BJ (cell line): ENCODE measurements around the gene EHD2. TPM values are rescaled to one million over a fixed set of nuclear protein-coding genes. Genes with fewer than 3 reads are reported as not detected.
"Not testable (repeated sequence)": the region's sequence is repeated elsewhere in the genome, so short reads cannot be mapped to it uniquely, and the experiment has no call there.

Experiments used
- CTCF ChIA-PET: fragments of 350-600 bp; formaldehyde crosslinking; extraction: SDS; loops from one replicate; lab custom pipeline; 2021; ENCODE audit warnings: antibody characterized with exemption, inconsistent platforms; lab: Yijun Ruan, JAX
- POLR2A ChIA-PET: fragments of 300-600 bp; sonication (Branson Sonifier 250); formaldehyde crosslinking; extraction: SDS; loops from one replicate; lab custom pipeline; 2021; ENCODE audit warnings: antibody characterized with exemption; lab: Charles Lee
- DNase-seq: peaks from one replicate; pipeline ENCODE4 v3.0.0-alpha.2; 2011; ENCODE audit warnings: low read depth
- H3K27me3 ChIP-seq: 2 replicates; pipeline ENCODE4 v1.6.0; 2011; ENCODE audit warnings: low read length; ENCODE audit not compliant: control insufficient read depth, insufficient read depth
- H3K36me3 ChIP-seq: 2 replicates; pipeline ENCODE4 v1.5.1; 2011; ENCODE audit warnings: low read length; ENCODE audit not compliant: control insufficient read depth, insufficient read depth
- H3K4me3 ChIP-seq: 2 replicates; pipeline ENCODE4 v1.5.1; 2011; ENCODE audit warnings: low read depth, mild to moderate bottlenecking, control low read depth, low read length
- polyA plus RNA-seq: library from polyadenylated mRNA; depleted of rRNA; stranded (reverse); fragments of >200 nt; gene quantifications from 2 replicates; pipeline ENCODE4 v1.2.3, GENCODE V29; 2011
- TF ChIP-seq, protein P1 (sequence below): IDR thresholded peaks from 2 replicates; pipeline ENCODE4 v1.5.1; 2011; ENCODE audit warnings: low read depth, mild to moderate bottlenecking, control low read depth, inconsistent platforms, low read length, moderate library complexity; ENCODE audit not compliant: insufficient read depth

The EHD2 gene
- polyA plus RNA-seq, 1 experiment = 132 TPM

DNA sequence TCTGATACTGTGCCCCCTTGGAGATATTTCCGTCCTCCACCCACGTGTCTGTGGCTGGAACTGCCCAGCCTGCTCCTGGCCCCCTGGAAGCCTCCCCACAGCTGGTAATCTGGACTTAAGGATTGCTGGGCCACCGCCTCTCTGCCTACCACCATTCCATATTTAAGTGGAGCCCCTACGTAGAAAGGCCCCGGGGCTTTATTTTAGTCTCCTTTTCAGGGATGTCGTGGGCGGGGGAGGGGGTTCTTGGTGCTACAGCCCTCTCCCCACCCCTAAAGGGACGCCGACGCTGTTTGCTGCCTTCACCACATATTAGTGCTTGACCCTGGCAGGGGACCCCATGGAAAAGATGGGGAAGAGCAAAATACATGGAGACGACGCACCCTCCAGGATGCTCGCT lies 29.4 kb downstream of the EHD2 start:
- CTCF ChIA-PET = interaction anchor here (0.7 to 7.2 kb wide), 13 partner anchors 8 to 315 kb away, joined by 3 to 160 read pairs (median 5); partner anchors contain the start of gene EHD2
- H3K36me3 ChIP-seq = peaks cover 26% of the 10 kb centered on the region
- TF ChIP-seq, protein P1, sequence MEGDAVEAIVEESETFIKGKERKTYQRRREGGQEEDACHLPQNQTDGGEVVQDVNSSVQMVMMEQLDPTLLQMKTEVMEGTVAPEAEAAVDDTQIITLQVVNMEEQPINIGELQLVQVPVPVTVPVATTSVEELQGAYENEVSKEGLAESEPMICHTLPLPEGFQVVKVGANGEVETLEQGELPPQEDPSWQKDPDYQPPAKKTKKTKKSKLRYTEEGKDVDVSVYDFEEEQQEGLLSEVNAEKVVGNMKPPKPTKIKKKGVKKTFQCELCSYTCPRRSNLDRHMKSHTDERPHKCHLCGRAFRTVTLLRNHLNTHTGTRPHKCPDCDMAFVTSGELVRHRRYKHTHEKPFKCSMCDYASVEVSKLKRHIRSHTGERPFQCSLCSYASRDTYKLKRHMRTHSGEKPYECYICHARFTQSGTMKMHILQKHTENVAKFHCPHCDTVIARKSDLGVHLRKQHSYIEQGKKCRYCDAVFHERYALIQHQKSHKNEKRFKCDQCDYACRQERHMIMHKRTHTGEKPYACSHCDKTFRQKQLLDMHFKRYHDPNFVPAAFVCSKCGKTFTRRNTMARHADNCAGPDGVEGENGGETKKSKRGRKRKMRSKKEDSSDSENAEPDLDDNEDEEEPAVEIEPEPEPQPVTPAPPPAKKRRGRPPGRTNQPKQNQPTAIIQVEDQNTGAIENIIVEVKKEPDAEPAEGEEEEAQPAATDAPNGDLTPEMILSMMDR = no peak
- H3K4me3 ChIP-seq = peak overlapping the region; percentile 9; the same call in 1 of the 2 replicates
- DNase-seq = no peak
- no peaks in the 10 kb centered on the region for H3K27me3 ChIP-seq
- POLR2A ChIA-PET = no interaction called here

DNA sequence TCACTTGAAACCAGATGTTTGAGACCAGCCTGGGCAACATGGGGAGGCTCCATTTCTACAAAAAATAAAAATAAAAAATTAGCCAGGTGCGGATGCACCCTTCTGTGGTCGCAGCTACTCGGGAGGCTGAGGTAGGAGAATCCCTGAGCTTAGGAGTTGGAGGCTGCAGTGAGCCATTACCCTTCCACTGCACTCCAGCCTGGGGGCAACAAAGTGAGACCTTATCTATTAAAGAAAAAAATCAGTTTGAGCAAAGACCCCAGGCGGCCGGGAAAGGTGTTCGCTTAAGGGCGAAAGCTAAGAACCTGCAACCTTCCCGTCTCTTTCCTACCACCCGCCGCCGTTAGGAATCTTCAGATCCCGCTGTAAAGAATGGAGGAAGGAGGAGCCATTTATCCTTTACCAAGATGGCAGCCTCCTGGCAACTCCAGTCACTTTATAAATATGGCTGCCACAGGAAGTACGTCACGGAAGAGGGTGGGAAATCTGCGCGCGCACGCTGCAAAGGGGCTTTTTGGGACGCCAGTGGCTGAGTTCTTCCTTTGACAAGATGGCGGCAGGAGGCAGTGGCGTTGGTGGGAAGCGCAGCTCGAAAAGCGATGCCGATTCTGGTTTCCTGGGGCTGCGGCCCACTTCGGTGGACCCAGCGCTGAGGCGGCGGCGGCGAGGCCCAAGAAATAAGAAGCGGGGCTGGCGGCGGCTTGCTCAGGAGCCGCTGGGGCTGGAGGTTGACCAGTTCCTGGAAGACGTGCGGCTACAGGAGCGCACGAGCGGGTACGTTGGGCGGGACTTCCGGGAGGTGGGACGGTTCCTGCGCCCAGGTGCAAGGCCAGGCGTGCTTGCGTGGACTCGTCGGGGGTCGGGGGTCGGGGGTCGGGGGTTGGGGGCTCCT lies 32.0 kb downstream of the EHD2 start, which contains the start of gene NOP53:
TSS of gene NOP53 (plus strand) at position 537 of the 892 bp plus-strand sequence. CDS start at position 551, 14 bp downstream.
- H3K27me3 ChIP-seq = no peaks in the 10 kb centered on the region
- POLR2A ChIA-PET = interaction anchor here (0.6 to 1.0 kb wide), 2 partner anchors 22 to 32 kb away, joined by 3 to 5 read pairs; no protein-coding TSS in a partner anchor
- peak; percentile 85 for DNase-seq
- peaks cover 18% of the 10 kb centered on the region for H3K36me3 ChIP-seq
- CTCF ChIA-PET = interaction anchor here (1.3 to 7.2 kb wide), 7 partner anchors 26 to 396 kb away, joined by 3 to 160 read pairs (median 4); partner anchors contain the start of genes DHX34 and EHD2
- H3K4me3 ChIP-seq = peak within 1 kb of the TSS; percentile 83
- TF ChIP-seq, protein P1 = no peak

DNA sequence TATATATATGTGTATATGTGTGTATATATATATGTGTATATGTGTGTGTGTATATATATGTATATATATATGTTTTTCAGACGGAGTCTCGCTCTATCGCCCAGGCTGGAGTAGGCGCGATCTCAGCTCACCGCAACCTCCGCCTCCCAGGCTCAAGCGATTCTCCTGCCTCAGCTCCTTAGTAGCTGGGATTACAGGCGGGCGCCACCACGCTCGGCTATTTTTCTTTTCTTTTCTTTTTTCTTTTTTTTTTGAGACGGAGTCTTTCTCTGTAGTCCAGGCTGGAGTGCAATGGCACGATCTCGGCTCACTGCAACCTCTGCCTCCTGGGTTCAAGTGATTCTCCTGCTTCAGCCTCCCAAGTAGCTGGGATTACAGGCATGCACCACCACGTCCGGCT lies 32.9 kb downstream of the EHD2 start:
- CTCF ChIA-PET = interaction anchor here (1.5 to 7.2 kb wide), 4 partner anchors 27 to 312 kb away, joined by 3 to 160 read pairs (median 30); partner anchors contain the start of gene EHD2
- H3K27me3 ChIP-seq, POLR2A ChIA-PET, DNase-seq: not testable (repeated sequence)
- peaks cover 21% of the 10 kb centered on the region for H3K36me3 ChIP-seq
- peak overlapping the region; percentile 83 for H3K4me3 ChIP-seq

DNA sequence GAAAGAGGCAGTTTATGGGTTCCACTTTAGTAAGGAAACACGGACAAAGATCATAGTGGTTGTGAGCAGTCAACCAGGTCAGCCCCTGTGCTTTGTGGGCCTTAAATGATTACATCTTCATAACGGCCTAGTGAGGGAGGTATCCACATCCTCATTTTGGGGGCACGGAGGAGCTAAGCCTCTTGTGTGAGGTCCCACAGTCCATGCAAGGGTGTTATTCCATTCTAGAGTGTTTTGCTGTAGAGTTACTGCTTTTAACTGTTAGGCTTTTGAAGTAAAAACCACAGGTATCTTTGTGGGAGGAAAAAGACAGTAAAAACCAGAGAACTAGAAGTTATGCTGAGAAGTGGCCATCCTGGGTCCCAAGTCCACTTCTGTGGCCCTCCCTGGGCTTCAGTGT lies 36.1 kb downstream of the EHD2 start:
- TF ChIP-seq, protein P1 = no peak
- POLR2A ChIA-PET = no interaction called here
- Histone ChIP-seq H3K4me3 (no peak overlapping the region), H3K36me3 (peaks cover 30% of the 10 kb centered on the region), H3K27me3 (no peaks in the 10 kb centered on the region)
- CTCF ChIA-PET = no interaction called here
- no peak for DNase-seq

DNA sequence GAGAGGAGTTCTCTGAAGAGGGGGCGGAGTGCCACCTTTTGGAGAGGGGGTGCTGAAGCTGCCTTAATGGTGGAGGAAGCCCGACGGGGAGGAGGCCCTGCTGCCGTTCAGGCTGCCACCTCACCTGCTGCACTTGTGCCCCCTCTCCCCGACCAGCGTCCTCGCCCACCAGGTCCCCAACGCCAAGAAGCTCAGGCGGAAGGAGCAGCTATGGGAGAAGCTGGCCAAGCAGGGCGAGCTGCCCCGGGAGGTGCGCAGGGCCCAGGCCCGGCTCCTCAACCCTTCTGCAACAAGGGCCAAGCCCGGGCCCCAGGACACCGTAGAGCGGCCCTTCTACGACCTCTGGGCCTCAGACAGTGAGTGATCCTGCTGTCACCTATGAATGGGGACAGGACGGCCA lies 37.5 kb downstream of the EHD2 start:
- Histone ChIP-seq H3K4me3 (no peak overlapping the region), H3K27me3 (no peaks in the 10 kb centered on the region), H3K36me3 (peaks cover 37% of the 10 kb centered on the region)
- ChIA-PET POLR2A (no interaction called here), CTCF (interaction anchor here (0.7 to 3.4 kb wide), 4 partner anchors 8 to 37 kb away, joined by 3 to 13 read pairs (median 5); partner anchors contain the start of gene EHD2)
- DNase-seq = no peak
- TF ChIP-seq, protein P1 = no peak
